HepG2 (cell line): ENCODE data around the gene MSI2. TPM values are rescaled to one million over a fixed set of nuclear protein-coding genes. Genes with fewer than 3 reads are reported as not detected.
"Not testable (repeated sequence)": the region's sequence is repeated elsewhere in the genome, so short reads cannot be mapped to it uniquely, and the experiment has no call there.

Source experiments
- ATAC-seq: fragments of 200-7000 bp; cut with Tn5 transposase; 3 replicates; pipeline ENCODE4 v1.9.1; 2020; ENCODE audit warnings: mild to moderate bottlenecking, moderate library complexity
- BruUV-seq: library from RNA; stranded (reverse); fragments of 400-500 nt; replicated peaks from 2 replicates; lab custom pipeline; 2021; lab: Mats Ljungman, UMichigan
- CTCF ChIA-PET: fragments of 300-600 bp; formaldehyde crosslinking; extraction: SDS; loops from one replicate; lab custom pipeline; 2021; ENCODE audit warnings: low total read pairs, inconsistent platforms, low intra/inter-chr PET ratio; lab: Yijun Ruan, JAX
- POLR2A ChIA-PET: fragments of 350-600 bp; sonication (Branson Sonifier 250); formaldehyde crosslinking; loops from one replicate; lab custom pipeline; 2020; ENCODE audit warnings: antibody characterized with exemption, inconsistent platforms; lab: Yijun Ruan, JAX
- DNase-seq: peaks from one replicate; pipeline ENCODE4 v3.0.0-alpha.2; 2015; ENCODE audit warnings: low spot score
- FAIRE-seq: peaks from 3 replicates; lab custom pipeline; 2011; peaks lifted over from hg19 to GRCh38; lab: Jason Lieb, UNC
- H2AFZ ChIP-seq: one replicate; pipeline ENCODE4 v1.6.1; 2011; ENCODE audit warnings: low read length, inconsistent platforms
- H3K27ac ChIP-seq: fragments of 300-600 bp; 3 replicates; pipeline ENCODE4 v1.8.0; 2011; ENCODE audit warnings: mixed run types, mild to moderate bottlenecking, mixed read lengths, low read length, inconsistent platforms; ENCODE audit not compliant: insufficient read depth; ENCODE audit errors: extremely low read length
- H3K27me3 ChIP-seq, 2 experiments: fragments of 200-600 bp in 1 of 2; 2 replicates in 1 of 2; 3 replicates in 1 of 2; pipeline versions ENCODE4 v1.6.0 to v1.8.0; 2011; ENCODE audit warnings: low read length in 2 of 2, mild to moderate bottlenecking in 2 of 2, moderate library complexity in 2 of 2, inconsistent platforms in 1 of 2; ENCODE audit not compliant: insufficient read depth in 2 of 2, control insufficient read depth in 1 of 2
- H3K36me3 ChIP-seq, 2 experiments: fragments of 200-600 bp in 1 of 2; replicated peaks in 1 of 2; 2 replicates in 1 of 2; 3 replicates in 1 of 2; pipeline versions ENCODE4 v1.5.1 to v1.8.0; 2011; ENCODE audit warnings: low read length in 2 of 2, inconsistent platforms in 1 of 2; ENCODE audit not compliant: insufficient read depth in 2 of 2, control insufficient read depth in 1 of 2
- H3K4me1 ChIP-seq: 2 replicates; pipeline ENCODE4 v1.5.1; 2012; ENCODE audit warnings: low read length, inconsistent platforms; ENCODE audit not compliant: insufficient read depth
- H3K4me2 ChIP-seq: 2 replicates; pipeline ENCODE4 v1.6.0; 2011; ENCODE audit warnings: low read depth, low read length, inconsistent platforms
- H3K4me3 ChIP-seq, 3 experiments: fragments of 200-600 bp in 1 of 3; sonication (generic), shearing (Covaris generic) in 1 of 3; replicated peaks in 1 of 3; 2 replicates each; pipeline ENCODE4 v1.5.1; 2011 to 2016; ENCODE audit warnings: low read length in 3 of 3, inconsistent platforms in 2 of 3, low read depth in 2 of 3, mild to moderate bottlenecking in 2 of 3, control low read depth in 1 of 3, mixed read lengths in 1 of 3; ENCODE audit not compliant: insufficient read depth in 1 of 3
- H3K79me2 ChIP-seq: one replicate; pipeline ENCODE4 v1.6.1; 2011; ENCODE audit warnings: low read length, inconsistent platforms; ENCODE audit not compliant: insufficient read depth
- H3K9ac ChIP-seq: 2 replicates; pipeline ENCODE4 v1.6.0; 2011; ENCODE audit warnings: mild to moderate bottlenecking, low read depth, low read length, inconsistent platforms; ENCODE audit not compliant: insufficient read depth
- H3K9me3 ChIP-seq: 2 replicates; pipeline ENCODE4 v1.5.1; 2012; ENCODE audit warnings: mild to moderate bottlenecking, low read length
- H4K20me1 ChIP-seq: 2 replicates; pipeline ENCODE4 v1.6.0; 2011; ENCODE audit warnings: inconsistent platforms, mild to moderate bottlenecking, low read length, moderate library complexity; ENCODE audit not compliant: insufficient read depth
- FOXA1 ChIP-seq, 2 experiments: fragments of 450-650 bp in 1 of 2; sonication (generic) in 1 of 2; formaldehyde crosslinking in 1 of 2; IDR thresholded peaks; 2 replicates each; pipeline versions ENCODE4 v1.4.0 to v1.6.1; 2016 to 2020; ENCODE audit warnings: missing genetic modification reagents in 1 of 2
- NR2F2 ChIP-seq: IDR thresholded peaks from 2 replicates; pipeline ENCODE4 v1.6.1; 2012; ENCODE audit warnings: low read depth, inconsistent platforms, borderline replicate concordance
- RFXAP ChIP-seq: sonication (generic); formaldehyde crosslinking; IDR thresholded peaks from 2 replicates; pipeline ENCODE4 v1.4.0; 2020; ENCODE audit warnings: missing genetic modification reagents, borderline replicate concordance
- ZFP90 ChIP-seq: sonication (generic); formaldehyde crosslinking; IDR thresholded peaks from 2 replicates; pipeline ENCODE4 v1.8.0; 2022; ENCODE audit warnings: missing genetic modification reagents, mild to moderate bottlenecking, inconsistent platforms, borderline replicate concordance
- ZNF281 ChIP-seq: sonication (generic); formaldehyde crosslinking; IDR thresholded peaks from 2 replicates; pipeline ENCODE4 v1.4.0; 2020; ENCODE audit warnings: missing genetic modification reagents, borderline replicate concordance
- ZNF788 ChIP-seq: sonication (generic); formaldehyde crosslinking; IDR thresholded peaks from 2 replicates; pipeline ENCODE4 v1.5.0; 2020; ENCODE audit warnings: mild to moderate bottlenecking, missing genetic modification reagents, borderline replicate concordance
- WGBS: methylation state at CpG from one replicate; pipeline ENCODE4 v1.1.6; 2017; ENCODE audit warnings: low lambda C conversion rate; 5-methylcytosine and 5-hydroxymethylcytosine counted together
- in situ Hi-C: cut with HindIII; loops from 2 replicates; pipeline ENCODE4 v1.10.0; 2017; ENCODE audit warnings: low pct_unique_long_range_greater_than_20kb; ENCODE audit not compliant: extremely low pct_ligation_motif_present
- intact Hi-C: fragments of 100-400 bp; cut with micrococcal nuclease; formaldehyde crosslinking; loops from one replicate; pipeline ENCODE4 v1.10.0; 2022; ENCODE audit not compliant: unreplicated experiment
- polyA plus RNA-seq, 8 experiments: library from polyadenylated mRNA; depleted of rRNA in 3 of 8; stranded (reverse) in 7 of 8; unstranded in 1 of 8; fragments of >200 nt; fragmentation: Illumina TruSeq in 4 of 8; extraction: Trizol in 4 of 8; gene quantifications; 2 replicates each; pipeline versions ENCODE4 v1.2.1 to v1.2.3, GENCODE V29; 2011 to 2016; ENCODE audit warnings: low read depth in 4 of 8, missing spikeins in 1 of 8, mixed read lengths in 1 of 8; ENCODE audit not compliant: insufficient read depth in 1 of 8
- total RNA-seq, 5 experiments: library from RNA; depleted of rRNA; stranded (reverse); fragments of >200 nt; fragmentation: Illumina TruSeq; extraction: Trizol; gene quantifications; 2 replicates each; pipeline ENCODE4 v1.2.3, GENCODE V29; 2016; ENCODE audit warnings: low read depth in 1 of 5

MSI2 gene
- total and polyA plus RNA-seq, 2 of the 13 experiments (the other 11 are each of a cell fraction or from before 2014, with no cell fraction given), result 77.5 to 78.4 TPM

GRCh38 chr17:57221366-57222350 lies 34.7 kb upstream of the MSI2 start (continued):
- TF ChIP-seq FOXA1 (IDR thresholded peaks at IDR 0.05), result peak; percentile 93
- peak; percentile 31; the same call in 1 of the 2 replicates for TF ChIP-seq FOXA1 (CRISPR knock-in tag; IDR thresholded peaks at IDR 0.05)
- no peak for TF ChIP-seq RFXAP (CRISPR knock-in tag)
- TF ChIP-seq NR2F2, result no peak
- no peak for TF ChIP-seq ZFP90 (CRISPR knock-in tag)
- no peak for TF ChIP-seq ZNF788 (CRISPR knock-in tag)
- peak; percentile 83 for TF ChIP-seq ZNF281 (CRISPR knock-in tag)
- TF ChIP-seq, all 625 proteins: peak for 10

GRCh38 chr17:57222422-57222821 lies 33.9 kb upstream of the MSI2 start:
- in situ Hi-C loops, H3K4me3 ChIP-seq, CTCF ChIA-PET, ATAC-seq, POLR2A ChIA-PET, DNase-seq, H3K9ac ChIP-seq, BruUV-seq, H3K4me2 ChIP-seq, H3K79me2 ChIP-seq, H4K20me1 ChIP-seq, H3K36me3 ChIP-seq, intact Hi-C loops, H3K27ac ChIP-seq, H3K4me1 ChIP-seq, H3K27me3 ChIP-seq, H2AFZ ChIP-seq, FAIRE-seq: not testable (repeated sequence)
- WGBS, result 23% methylated on average over 1 of the region's 1 CpG
- H3K9me3 ChIP-seq, result peaks cover 11% of the 10 kb centered on the region
